B cell (primary cell): ENCODE data around the gene DSPP. TPM values are rescaled to one million over a fixed set of nuclear protein-coding genes. Genes with fewer than 3 reads are reported as not detected.

Source experiments
- ATAC-seq: fragments of 200-7000 bp; cut with Tn5 transposase; one replicate; pipeline ENCODE4 v1.10.0; 2021; ENCODE audit warnings: low read depth, mild to moderate bottlenecking, moderate number of reproducible peaks, moderate library complexity
- CTCF ChIA-PET: fragments of 350-600 bp; sonication (Branson Sonifier 250); formaldehyde crosslinking; loops from one replicate; lab custom pipeline; 2021; ENCODE audit warnings: antibody characterized with exemption, inconsistent platforms; lab: Charles Lee
- POLR2A ChIA-PET: fragments of 350-600 bp; sonication (Branson Sonifier 250); formaldehyde crosslinking; loops from one replicate; lab custom pipeline; 2021; ENCODE audit warnings: antibody characterized with exemption; lab: Charles Lee
- DNase-seq: peaks from one replicate; pipeline ENCODE4 v3.0.0; 2013
- H2AFZ ChIP-seq: 2 replicates; pipeline ENCODE4 v1.6.1; 2012; ENCODE audit warnings: mild to moderate bottlenecking, low read depth, low read length; ENCODE audit not compliant: insufficient read depth, poor library complexity, severe bottlenecking
- H3K27ac ChIP-seq, 2 donors: 1 replicate in 1 of 2; 2 replicates in 1 of 2; pipeline ENCODE4 v1.5.1; 2012 to 2013; ENCODE audit warnings: low read length in 2 of 2, mild to moderate bottlenecking in 2 of 2, moderate library complexity in 1 of 2
- H3K27me3 ChIP-seq, 4 experiments: fragments of 200-600 bp in 1 of 4; sonication (generic) in 1 of 4; replicated peaks in 1 of 4; 1 replicate in 2 of 4; 2 replicates in 2 of 4; pipeline versions ENCODE4 v1.6.1 to v1.7.0; 2013 to 2016; ENCODE audit warnings: low read length in 3 of 4, mild to moderate bottlenecking in 2 of 4, mixed read lengths in 1 of 4, moderate library complexity in 1 of 4; ENCODE audit not compliant: insufficient read depth in 4 of 4, control insufficient read depth in 3 of 4; ENCODE audit errors: control extremely low read depth in 1 of 4
- H3K36me3 ChIP-seq, 2 experiments: replicated peaks in 1 of 2; 1 replicate in 1 of 2; 2 replicates in 1 of 2; pipeline versions ENCODE4 v1.6.1 to v1.7.1; 2013; ENCODE audit warnings: low read length in 1 of 2; ENCODE audit not compliant: insufficient read depth in 2 of 2, control insufficient read depth in 1 of 2; ENCODE audit errors: control extremely low read depth in 1 of 2, extremely low read depth in 1 of 2
- H3K4me1 ChIP-seq, 2 donors: fragments of 200-600 bp in 1 of 2; sonication (generic) in 1 of 2; 1 replicate in 1 of 2; 2 replicates in 1 of 2; pipeline versions ENCODE4 v1.5.1 to v1.6.1; 2013 to 2017; ENCODE audit warnings: low read length in 2 of 2; ENCODE audit not compliant: control insufficient read depth in 2 of 2, insufficient read depth in 2 of 2
- H3K4me2 ChIP-seq: replicated peaks from 2 replicates; pipeline ENCODE3; 2012; ENCODE audit warnings: mild to moderate bottlenecking, low read depth, low read length; ENCODE audit not compliant: poor library complexity, severe bottlenecking
- H3K4me3 ChIP-seq, 5 experiments: fragments of 200-600 bp in 1 of 5; sonication (generic) in 1 of 5; 1 replicate in 3 of 5; 2 replicates in 2 of 5; pipeline versions ENCODE4 v1.5.1 to v1.7.0; 2011 to 2016; ENCODE audit warnings: low read length in 4 of 5, mild to moderate bottlenecking in 4 of 5, low read depth in 2 of 5, control low read depth in 1 of 5, moderate library complexity in 1 of 5; ENCODE audit not compliant: insufficient read depth in 1 of 5; ENCODE audit errors: control extremely low read depth in 1 of 5, extremely low read depth in 1 of 5
- H3K79me2 ChIP-seq: fragments of 200-600 bp; sonication (generic); one replicate; pipeline ENCODE4 v1.6.0; 2016; ENCODE audit warnings: low read length; ENCODE audit not compliant: control insufficient read depth, insufficient read depth
- H3K9ac ChIP-seq: fragments of 200-600 bp; sonication (generic); 2 replicates; pipeline ENCODE4 v1.6.1; 2017; ENCODE audit warnings: mild to moderate bottlenecking, low read length, moderate library complexity
- H3K9me3 ChIP-seq, 3 donors: one replicate each; pipeline versions ENCODE4 v1.6.1 to v1.7.1; 2013; ENCODE audit warnings: low read length in 2 of 3; ENCODE audit not compliant: control insufficient read depth in 2 of 3, insufficient read depth in 1 of 3; ENCODE audit errors: control extremely low read depth in 1 of 3
- H4K20me1 ChIP-seq: 2 replicates; pipeline ENCODE4 v1.6.0; 2012; ENCODE audit warnings: mild to moderate bottlenecking, low read length; ENCODE audit not compliant: insufficient read depth, control insufficient read depth, poor library complexity, severe bottlenecking
- H3K27ac Mint-ChIP-seq: one replicate; pipeline ENCODE4 v1.8.0; 2021; ENCODE audit warnings: mixed read lengths
- H3K27me3 Mint-ChIP-seq: one replicate; pipeline ENCODE4 v1.8.0; 2021; ENCODE audit warnings: mixed read lengths
- H3K4me1 Mint-ChIP-seq: one replicate; pipeline ENCODE4 v1.8.0; 2021; ENCODE audit warnings: mixed read lengths
- H3K4me3 Mint-ChIP-seq: one replicate; pipeline ENCODE4 v1.8.0; 2021; ENCODE audit warnings: mixed read lengths
- H3K9me3 Mint-ChIP-seq: one replicate; pipeline ENCODE4 v1.8.0; 2022; ENCODE audit warnings: mixed read lengths; ENCODE audit not compliant: insufficient read depth
- EZH2 ChIP-seq: IDR thresholded peaks from 2 replicates; pipeline ENCODE4 v1.6.1; 2012; ENCODE audit warnings: borderline replicate concordance, low read depth, mild to moderate bottlenecking, moderate library complexity, low read length; ENCODE audit not compliant: insufficient read depth, poor library complexity, severe bottlenecking
- WGBS: methylation state at CpG from one replicate; pipeline ENCODE4 v1.1.5; 2013; ENCODE audit warnings: missing lambda C conversion rate; ENCODE audit not compliant: insufficient coverage; 5-methylcytosine and 5-hydroxymethylcytosine counted together
- intact Hi-C: fragments of 100-400 bp; cut with micrococcal nuclease; formaldehyde crosslinking; loops from one replicate; pipeline ENCODE4 v1.10.0; 2022
- polyA minus RNA-seq: library from RNA; depleted of rRNA, polyadenylated mRNA; stranded (reverse); fragments of >200 nt; gene quantifications from 2 replicates; pipeline ENCODE4 v1.2.3, GENCODE V29; 2012
- polyA plus RNA-seq: library from polyadenylated mRNA; depleted of rRNA; stranded (reverse); fragments of >200 nt; gene quantifications from 2 replicates; pipeline ENCODE4 v1.2.3, GENCODE V29; 2012
- total RNA-seq, 2 donors: library from RNA; stranded (reverse); fragments of 120-200 nt in 1 of 2; gene quantifications; 1 replicate in 1 of 2; 2 replicates in 1 of 2; pipeline versions ENCODE4 v1.2.3 to v1.2.4, GENCODE V29; 2013 to 2022
- TF ChIP-seq, protein P1 (sequence below): fragments of 200-600 bp; IDR thresholded peaks from one replicate; pipeline ENCODE4 v1.8.0; 2022; ENCODE audit warnings: antibody characterized with exemption, mild to moderate bottlenecking

The DSPP gene
- total RNA-seq (not detected in 2 replicates), polyA plus RNA-seq (not detected in 2 replicates), polyA minus RNA-seq (not detected in 2 replicates)
- total RNA-seq (2013): not detected

DNA sequence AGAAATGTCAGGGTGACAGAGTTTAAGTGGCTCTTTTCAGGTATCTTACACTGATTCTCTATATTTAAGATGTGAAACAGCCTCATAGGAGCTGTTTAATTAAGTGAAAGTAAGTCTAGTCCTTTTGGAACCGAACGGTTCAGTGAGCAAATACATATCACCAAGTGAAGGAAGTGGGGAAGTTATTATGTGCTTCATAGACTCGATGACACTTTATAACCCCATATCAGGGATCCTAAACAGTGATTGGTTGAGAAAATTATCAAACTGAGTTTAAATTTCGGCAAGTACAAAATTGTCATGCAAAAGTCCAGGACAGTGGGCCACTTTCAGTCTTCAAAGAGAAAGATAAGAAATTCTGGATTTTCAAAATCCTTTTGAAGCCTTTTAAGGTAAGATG is at the start of gene DSPP:
TSS of gene DSPP (plus strand) at position 301 of the 400 bp plus-strand sequence. CDS start 2,380 bp downstream, outside the sequence.
- Histone ChIP-seq H3K4me1 (no peaks in the 10 kb centered on the region), H3K79me2 (no peaks in the 10 kb centered on the region), H3K9ac (no peak within 1 kb of the TSS), H3K9me3 (no peaks in the 10 kb centered on the region), H3K27ac (no peak within 1 kb of the TSS), H3K4me3 (no peak within 1 kb of the TSS), H3K4me2 (no peak within 1 kb of the TSS), H2AFZ (no peak within 1 kb of the TSS), H4K20me1 (no peaks in the 10 kb centered on the region), H3K27me3 (no peaks in the 10 kb centered on the region), H3K36me3 (no peaks in the 10 kb centered on the region)
- intact Hi-C loops: no loop called here
- H3K9me3 Mint-ChIP-seq: peaks cover 2% of the 10 kb centered on the region
- H3K4me3 Mint-ChIP-seq: no peak within 1 kb of the TSS
- no peak for DNase-seq
- no peaks in the 10 kb centered on the region for H3K4me1 Mint-ChIP-seq
- peaks cover 6% of the 10 kb centered on the region for H3K27me3 Mint-ChIP-seq
- H3K27ac Mint-ChIP-seq: no peak within 1 kb of the TSS
- ChIA-PET CTCF (no interaction called here), POLR2A (no interaction called here)
- WGBS: no CpG with 5 or more reads among the region's 4 CpGs
- no peak for ATAC-seq
- no peak for TF ChIP-seq EZH2
- TF ChIP-seq, protein P1, sequence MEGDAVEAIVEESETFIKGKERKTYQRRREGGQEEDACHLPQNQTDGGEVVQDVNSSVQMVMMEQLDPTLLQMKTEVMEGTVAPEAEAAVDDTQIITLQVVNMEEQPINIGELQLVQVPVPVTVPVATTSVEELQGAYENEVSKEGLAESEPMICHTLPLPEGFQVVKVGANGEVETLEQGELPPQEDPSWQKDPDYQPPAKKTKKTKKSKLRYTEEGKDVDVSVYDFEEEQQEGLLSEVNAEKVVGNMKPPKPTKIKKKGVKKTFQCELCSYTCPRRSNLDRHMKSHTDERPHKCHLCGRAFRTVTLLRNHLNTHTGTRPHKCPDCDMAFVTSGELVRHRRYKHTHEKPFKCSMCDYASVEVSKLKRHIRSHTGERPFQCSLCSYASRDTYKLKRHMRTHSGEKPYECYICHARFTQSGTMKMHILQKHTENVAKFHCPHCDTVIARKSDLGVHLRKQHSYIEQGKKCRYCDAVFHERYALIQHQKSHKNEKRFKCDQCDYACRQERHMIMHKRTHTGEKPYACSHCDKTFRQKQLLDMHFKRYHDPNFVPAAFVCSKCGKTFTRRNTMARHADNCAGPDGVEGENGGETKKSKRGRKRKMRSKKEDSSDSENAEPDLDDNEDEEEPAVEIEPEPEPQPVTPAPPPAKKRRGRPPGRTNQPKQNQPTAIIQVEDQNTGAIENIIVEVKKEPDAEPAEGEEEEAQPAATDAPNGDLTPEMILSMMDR: no peak

GRCh38 chr4:87559090-87559837 is 49.1 kb upstream of the DSPP start:
- Histone ChIP-seq H3K27me3 (no peaks in the 10 kb centered on the region), H2AFZ (no peak overlapping the region), H3K9me3 (peaks cover 0 to 3% (median 0%) of the 10 kb centered on the region in 3 donors), H3K79me2 (no peaks in the 10 kb centered on the region), H3K4me2 (peak overlapping the region; percentile 59), H3K36me3 (no peaks in the 10 kb centered on the region), H3K4me3 (no peak overlapping the region), H3K4me1 (peaks cover 6 to 7% of the 10 kb centered on the region in 2 donors), H3K27ac (no peak overlapping the region), H3K9ac (no peak overlapping the region), H4K20me1 (no peaks in the 10 kb centered on the region)
- DNase-seq (peak; percentile 16), ATAC-seq (peak; percentile 78)
- Mint-ChIP-seq H3K9me3 (no peaks in the 10 kb centered on the region), H3K27ac (no peak overlapping the region), H3K4me3 (no peak overlapping the region), H3K4me1 (peaks cover 7% of the 10 kb centered on the region), H3K27me3 (no peaks in the 10 kb centered on the region)
- ChIA-PET POLR2A (no interaction called here), CTCF (no interaction called here)
- no peak for TF ChIP-seq EZH2
- TF ChIP-seq, protein P1: no peak
- intact Hi-C loops: no loop called here
- WGBS: 0% methylated on average over 5 of the region's 8 CpGs
